Astrocyte of the spinal cord (primary cell): Measurements from ENCODE around the gene TRIP6.

Experiments
- DNase-seq: peaks from one replicate; pipeline ENCODE4 v3.0.0; 2011; ENCODE audit warnings: low read depth, low spot score
- H3K4me3 ChIP-seq: 2 replicates; pipeline ENCODE4 v1.5.1; 2011; ENCODE audit warnings: low read depth, mild to moderate bottlenecking, low read length, moderate library complexity
- CTCF ChIP-seq: IDR thresholded peaks from 2 replicates; pipeline ENCODE4 v1.5.1; 2012; ENCODE audit warnings: low read depth, mild to moderate bottlenecking, low read length, inconsistent platforms
- in situ Hi-C: cut with HindIII; loops from 2 replicates; pipeline ENCODE4 v1.10.0; 2017; ENCODE audit warnings: low sequenced_read_pairs

The TRIP6 gene

GRCh38 chr7:100886142-100886935 is 19.2 kb downstream of the TRIP6 start:
- in situ Hi-C loops: no loop called here
- H3K4me3 ChIP-seq: no peak overlapping the region
- DNase-seq: no peak
- no peak for TF ChIP-seq CTCF

GRCh38 chr7:100886936-100887515 is 19.8 kb downstream of the TRIP6 start:
- no peak overlapping the region for H3K4me3 ChIP-seq
- in situ Hi-C loops: no loop called here
- DNase-seq: no peak
- no peak for TF ChIP-seq CTCF

- TF ChIP-seq CTCF: no peak
- DNase-seq: no peak
- H3K4me3 ChIP-seq: no peak overlapping the region
- in situ Hi-C loops: no loop called here
These were observed 20.5 kb downstream of the TRIP6 start for GRCh38 chr7:100887516-100888290.

- no peak for DNase-seq
- in situ Hi-C loops: no loop called here
- peak overlapping the region; percentile 48 for H3K4me3 ChIP-seq
- TF ChIP-seq CTCF: no peak
These were observed 21.3 kb downstream of the TRIP6 start for GRCh38 chr7:100888291-100888987.

GRCh38 chr7:100888988-100889750 is 22.0 kb downstream of the TRIP6 start, which contains the start of gene UFSP1:
UFSP1 (minus strand) TSS chr7:100889715; CDS start chr7:100889271, 444 bp downstream.
- in situ Hi-C loops: no loop called here
- DNase-seq: no peak
- no peak for TF ChIP-seq CTCF
- H3K4me3 ChIP-seq: peak within 1 kb of the TSS; percentile 51
